AG04449 (cell line): ENCODE results near the gene ERICH6B.

ENCODE experiments used
- CTCF ChIA-PET: fragments of 350-600 bp; formaldehyde crosslinking; extraction: SDS; loops from one replicate; lab custom pipeline; 2021; ENCODE audit warnings: antibody characterized with exemption; lab: Yijun Ruan, JAX
- POLR2A ChIA-PET: fragments of 400-600, 350-600 bp; formaldehyde crosslinking; extraction: SDS; loops from one replicate; lab custom pipeline; 2020; ENCODE audit warnings: antibody characterized with exemption, inconsistent platforms; lab: Yijun Ruan, JAX
- DNase-seq: peaks from one replicate; pipeline ENCODE4 v3.0.0-alpha.2; 2010; ENCODE audit warnings: low read depth, low spot score
- H3K4me3 ChIP-seq: 2 replicates; pipeline ENCODE4 v1.5.1; 2011; ENCODE audit warnings: low read depth, mild to moderate bottlenecking, control low read depth, low read length
- TF ChIP-seq, protein P1 (sequence below): IDR thresholded peaks from one replicate; pipeline ENCODE4 v1.5.1; 2011; ENCODE audit warnings: mild to moderate bottlenecking, moderate library complexity, low read length, control low read depth, inconsistent platforms; ENCODE audit not compliant: insufficient read depth; ENCODE audit errors: missing control alignments

The ERICH6B gene

DNA sequence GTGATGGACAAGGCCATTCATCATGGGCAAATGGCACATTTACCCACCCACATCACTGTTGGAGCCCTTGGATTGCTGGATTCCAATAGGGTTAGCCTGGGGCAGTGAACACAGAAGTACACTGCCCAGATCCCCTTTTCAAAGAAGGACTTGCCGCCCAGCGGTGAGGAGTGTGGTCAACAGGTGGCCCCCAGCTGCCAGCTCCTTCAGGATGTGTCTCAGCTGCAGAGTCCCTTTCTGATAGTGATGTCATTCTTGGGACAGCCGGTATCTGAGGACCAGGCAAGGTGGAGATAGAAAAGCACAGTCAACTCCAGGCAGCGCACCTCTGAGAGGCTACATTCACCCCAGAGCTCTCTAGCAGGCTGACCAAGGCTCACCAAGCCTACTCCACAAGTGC lies 16.9 kb downstream of the ERICH6B start:
- POLR2A ChIA-PET = no interaction called here
- H3K4me3 ChIP-seq = no peak overlapping the region
- no peak for DNase-seq
- CTCF ChIA-PET = interaction anchor here (1.4 kb wide), 1 partner anchor 17 kb away, joined by 4 read pairs; no protein-coding TSS in a partner anchor
- TF ChIP-seq, protein P1, sequence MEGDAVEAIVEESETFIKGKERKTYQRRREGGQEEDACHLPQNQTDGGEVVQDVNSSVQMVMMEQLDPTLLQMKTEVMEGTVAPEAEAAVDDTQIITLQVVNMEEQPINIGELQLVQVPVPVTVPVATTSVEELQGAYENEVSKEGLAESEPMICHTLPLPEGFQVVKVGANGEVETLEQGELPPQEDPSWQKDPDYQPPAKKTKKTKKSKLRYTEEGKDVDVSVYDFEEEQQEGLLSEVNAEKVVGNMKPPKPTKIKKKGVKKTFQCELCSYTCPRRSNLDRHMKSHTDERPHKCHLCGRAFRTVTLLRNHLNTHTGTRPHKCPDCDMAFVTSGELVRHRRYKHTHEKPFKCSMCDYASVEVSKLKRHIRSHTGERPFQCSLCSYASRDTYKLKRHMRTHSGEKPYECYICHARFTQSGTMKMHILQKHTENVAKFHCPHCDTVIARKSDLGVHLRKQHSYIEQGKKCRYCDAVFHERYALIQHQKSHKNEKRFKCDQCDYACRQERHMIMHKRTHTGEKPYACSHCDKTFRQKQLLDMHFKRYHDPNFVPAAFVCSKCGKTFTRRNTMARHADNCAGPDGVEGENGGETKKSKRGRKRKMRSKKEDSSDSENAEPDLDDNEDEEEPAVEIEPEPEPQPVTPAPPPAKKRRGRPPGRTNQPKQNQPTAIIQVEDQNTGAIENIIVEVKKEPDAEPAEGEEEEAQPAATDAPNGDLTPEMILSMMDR = no peak

DNA sequence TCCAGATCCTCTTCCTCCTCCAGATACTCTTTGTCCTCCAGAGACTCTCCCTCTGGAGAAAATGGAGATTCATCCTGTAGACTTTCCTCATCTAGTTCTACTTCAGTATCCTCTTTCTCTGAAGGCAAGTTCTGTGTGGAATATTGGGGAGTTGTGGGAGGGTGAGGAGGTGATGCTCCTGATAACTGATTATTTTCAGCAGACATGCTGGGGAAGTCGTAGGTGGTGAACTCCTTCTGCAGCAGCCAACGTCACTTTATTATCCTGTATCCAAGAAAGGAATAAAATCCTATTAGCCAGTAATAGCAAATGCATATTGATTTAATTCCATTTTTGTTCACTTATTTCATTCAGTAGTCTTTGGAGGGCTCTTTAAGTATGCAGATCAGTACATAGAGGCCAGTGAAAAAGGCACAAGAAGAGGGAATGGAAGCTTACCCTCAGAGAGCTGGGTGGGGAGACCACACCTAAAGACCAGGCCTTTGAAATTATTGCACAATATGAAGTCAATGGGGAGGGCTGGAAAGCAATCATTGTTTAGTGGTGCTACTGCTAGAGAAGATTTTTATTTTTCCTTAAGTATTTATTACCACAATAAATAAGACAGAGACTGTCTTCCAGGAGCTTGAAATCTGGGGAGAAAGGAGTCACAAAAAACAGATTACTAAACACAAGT lies 18.6 kb downstream of the ERICH6B start:
- POLR2A ChIA-PET = no interaction called here
- no peak overlapping the region for H3K4me3 ChIP-seq
- TF ChIP-seq, protein P1 = no peak
- no peak for DNase-seq
- CTCF ChIA-PET = no interaction called here

DNA sequence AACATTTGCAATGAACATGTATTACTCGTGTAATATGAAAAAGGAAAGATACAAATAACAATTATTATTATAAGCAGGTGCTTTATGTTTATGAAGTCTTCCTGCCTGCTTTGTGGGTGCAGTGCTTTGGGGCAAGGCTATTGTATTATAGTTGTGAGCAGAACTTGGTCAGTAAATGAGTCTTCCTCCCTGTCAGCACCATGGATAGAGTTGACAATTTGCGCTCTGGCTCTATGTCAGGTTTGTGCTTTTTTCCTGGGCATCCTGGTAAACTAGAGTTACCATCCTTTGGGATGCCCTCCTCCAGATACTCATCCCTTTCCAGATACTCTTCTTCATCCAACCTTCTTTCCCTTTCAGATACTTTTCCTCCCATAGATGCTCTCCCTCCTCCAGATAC lies 19.6 kb downstream of the ERICH6B start:
- no peak overlapping the region for H3K4me3 ChIP-seq
- CTCF ChIA-PET = no interaction called here
- TF ChIP-seq, protein P1 = no peak
- POLR2A ChIA-PET = no interaction called here
- DNase-seq = no peak

DNA sequence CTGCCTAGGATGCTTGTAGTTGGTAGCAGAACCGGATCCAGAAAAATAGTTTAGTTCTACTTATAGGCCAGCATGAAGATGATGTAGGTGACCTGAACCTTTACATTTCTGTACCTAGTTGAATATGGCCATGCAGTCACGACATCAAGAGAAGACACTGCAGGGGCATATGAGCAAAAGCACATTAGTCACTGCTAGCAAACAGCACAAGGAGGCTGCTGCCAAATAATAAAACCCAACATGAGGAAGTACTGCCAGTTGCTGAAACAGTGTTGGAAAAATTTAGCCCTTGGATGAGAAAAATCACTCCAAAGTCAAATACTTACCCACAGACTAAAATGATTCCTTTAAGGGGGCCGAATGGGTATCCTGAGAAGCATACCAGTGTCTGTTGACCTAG lies 20.8 kb downstream of the ERICH6B start:
- TF ChIP-seq, protein P1 = no peak
- ChIA-PET POLR2A (no interaction called here), CTCF (no interaction called here)
- H3K4me3 ChIP-seq = no peak overlapping the region
- no peak for DNase-seq

DNA sequence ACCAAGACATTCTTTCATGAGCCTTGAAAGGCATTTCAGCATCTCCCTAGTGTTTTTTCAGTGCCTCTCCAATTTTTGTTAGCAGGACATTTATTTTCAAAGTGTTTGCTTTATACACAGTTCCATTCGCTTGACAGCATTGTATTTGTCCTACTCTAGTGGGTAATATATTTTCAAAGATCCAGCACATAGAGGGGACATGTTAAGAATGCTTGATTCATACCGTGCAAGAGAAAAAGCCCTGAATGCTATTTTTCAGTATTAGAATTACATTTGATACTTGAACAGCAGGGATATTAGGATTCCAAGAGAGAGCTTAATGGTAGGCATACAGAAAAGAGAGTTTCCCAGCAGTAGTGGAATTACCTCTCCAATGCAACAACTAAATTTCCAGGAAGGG lies 21.3 kb downstream of the ERICH6B start:
- DNase-seq = no peak
- TF ChIP-seq, protein P1 = no peak
- ChIA-PET CTCF (no interaction called here), POLR2A (no interaction called here)
- H3K4me3 ChIP-seq = no peak overlapping the region

DNA sequence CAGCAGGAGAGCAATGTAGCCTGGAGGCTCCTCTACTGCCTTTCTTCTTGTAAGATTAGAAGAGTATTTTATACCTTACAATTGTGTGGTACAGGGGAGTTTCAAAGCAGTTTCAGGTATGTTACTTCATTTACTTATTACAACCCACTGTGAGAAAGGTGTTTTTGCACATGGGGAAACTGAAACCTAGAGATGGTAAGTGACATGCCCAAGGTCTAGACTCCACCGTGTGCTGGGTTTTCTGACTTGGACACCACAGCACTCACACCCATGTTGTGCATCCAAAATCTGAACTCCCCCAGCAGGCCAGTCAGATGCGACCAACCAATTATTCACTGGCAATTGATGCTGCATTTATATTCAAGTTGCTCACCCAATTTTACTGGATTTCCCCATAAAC lies 22.8 kb downstream of the ERICH6B start:
- no peak overlapping the region for H3K4me3 ChIP-seq
- ChIA-PET CTCF (no interaction called here), POLR2A (no interaction called here)
- no peak for DNase-seq
- TF ChIP-seq, protein P1 = no peak
